Measurements from ENCODE around the gene TMPRSS13.

Gene TMPRSS13

DNA sequence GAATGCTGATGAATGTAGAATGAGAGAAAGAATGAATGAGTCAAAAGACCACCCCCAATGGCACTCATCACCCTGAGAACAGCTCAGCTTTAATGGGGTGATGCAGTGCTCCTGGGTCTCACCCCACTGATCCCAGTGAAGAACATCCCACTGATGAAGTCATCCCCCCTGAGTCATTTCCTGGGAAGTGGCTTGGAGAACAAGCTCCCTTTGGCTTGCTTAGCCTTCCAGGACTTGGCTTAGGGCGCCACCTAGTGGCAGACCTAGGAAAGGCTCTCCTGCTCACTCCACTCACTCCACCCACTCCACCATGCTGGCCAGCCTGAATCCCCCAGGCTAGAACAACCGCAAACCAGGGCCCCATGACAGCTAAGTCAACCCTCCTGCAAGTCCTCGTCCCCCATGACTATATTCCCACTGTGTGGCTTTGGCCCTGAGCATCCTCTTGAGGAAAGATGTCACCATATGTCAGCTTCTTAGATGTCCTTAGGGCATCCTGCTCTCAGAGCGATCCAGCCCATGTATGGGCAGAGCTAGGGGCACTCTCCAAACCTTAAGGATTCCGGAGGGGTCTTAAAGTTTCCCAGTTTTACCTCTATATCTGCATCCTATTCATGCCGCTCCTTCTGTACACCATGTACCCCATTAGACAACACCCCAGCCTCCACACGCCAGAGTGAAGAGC, 17.8 kb upstream of the TMPRSS13 start:
- Histone ChIP-seq H3K27me3 (peaks cover 23% of the 10 kb centered on the region), H3K27ac (no peak overlapping the region), H3K36me3 (no peaks in the 10 kb centered on the region), H3K4me1 (ENCODE audit: control insufficient read depth in 1 of 2, insufficient read depth in 1 of 2, low read depth in 1 of 2, low read length in 1 of 2) (peaks cover 3 to 4% of the 10 kb centered on the region in 2 experiments), H3K9me3 (no peaks in the 10 kb centered on the region), H3K4me3 (ENCODE audit: low read depth in 1 of 2, low read length in 1 of 2) (no peak overlapping the region)
- TF ChIP-seq, protein P1, sequence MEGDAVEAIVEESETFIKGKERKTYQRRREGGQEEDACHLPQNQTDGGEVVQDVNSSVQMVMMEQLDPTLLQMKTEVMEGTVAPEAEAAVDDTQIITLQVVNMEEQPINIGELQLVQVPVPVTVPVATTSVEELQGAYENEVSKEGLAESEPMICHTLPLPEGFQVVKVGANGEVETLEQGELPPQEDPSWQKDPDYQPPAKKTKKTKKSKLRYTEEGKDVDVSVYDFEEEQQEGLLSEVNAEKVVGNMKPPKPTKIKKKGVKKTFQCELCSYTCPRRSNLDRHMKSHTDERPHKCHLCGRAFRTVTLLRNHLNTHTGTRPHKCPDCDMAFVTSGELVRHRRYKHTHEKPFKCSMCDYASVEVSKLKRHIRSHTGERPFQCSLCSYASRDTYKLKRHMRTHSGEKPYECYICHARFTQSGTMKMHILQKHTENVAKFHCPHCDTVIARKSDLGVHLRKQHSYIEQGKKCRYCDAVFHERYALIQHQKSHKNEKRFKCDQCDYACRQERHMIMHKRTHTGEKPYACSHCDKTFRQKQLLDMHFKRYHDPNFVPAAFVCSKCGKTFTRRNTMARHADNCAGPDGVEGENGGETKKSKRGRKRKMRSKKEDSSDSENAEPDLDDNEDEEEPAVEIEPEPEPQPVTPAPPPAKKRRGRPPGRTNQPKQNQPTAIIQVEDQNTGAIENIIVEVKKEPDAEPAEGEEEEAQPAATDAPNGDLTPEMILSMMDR (IDR thresholded peaks at IDR 0.05): peak; percentile 87

DNA sequence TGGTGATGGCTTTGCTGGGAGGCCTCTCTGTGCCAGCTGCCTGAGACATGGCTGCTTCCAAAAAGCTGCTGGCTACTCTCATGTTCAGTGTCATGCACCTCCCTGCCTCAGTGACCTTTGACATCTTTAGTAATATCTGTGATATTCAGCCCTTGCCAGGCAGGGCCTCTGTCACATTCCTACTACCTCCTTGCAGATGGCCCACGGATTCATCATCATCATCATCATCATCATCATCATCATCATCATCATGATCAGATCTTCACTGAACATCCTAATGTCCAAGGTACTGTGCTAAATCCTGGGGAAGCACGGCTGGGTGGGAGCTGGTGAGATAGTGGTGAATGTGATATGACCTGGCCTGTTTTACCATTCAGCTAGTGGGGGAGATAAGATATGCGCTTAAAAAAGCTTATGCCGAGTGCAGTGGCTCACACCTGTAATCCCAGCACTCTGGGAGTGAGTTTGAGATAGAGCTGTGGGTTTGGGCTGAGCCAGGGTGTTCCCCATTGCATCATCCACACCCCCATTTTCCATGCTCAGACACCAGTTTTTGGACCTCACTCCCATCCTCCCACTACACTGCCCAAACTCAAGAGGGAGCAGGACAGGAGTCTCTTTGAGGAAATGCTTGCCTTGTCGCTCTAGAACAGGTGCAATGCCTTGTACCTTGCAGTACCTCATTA, 17.1 kb upstream of the TMPRSS13 start:
- TF ChIP-seq, protein P1 (IDR thresholded peaks at IDR 0.05): no peak
- Histone ChIP-seq H3K27me3 (peaks cover 23% of the 10 kb centered on the region), H3K27ac (no peak overlapping the region), H3K4me1 (ENCODE audit: control insufficient read depth in 1 of 2, insufficient read depth in 1 of 2, low read depth in 1 of 2, low read length in 1 of 2) (peaks cover 3 to 4% of the 10 kb centered on the region in 2 experiments), H3K36me3 (no peaks in the 10 kb centered on the region), H3K9me3 (no peaks in the 10 kb centered on the region), H3K4me3 (ENCODE audit: low read depth in 1 of 2, low read length in 1 of 2) (no peak overlapping the region)

DNA sequence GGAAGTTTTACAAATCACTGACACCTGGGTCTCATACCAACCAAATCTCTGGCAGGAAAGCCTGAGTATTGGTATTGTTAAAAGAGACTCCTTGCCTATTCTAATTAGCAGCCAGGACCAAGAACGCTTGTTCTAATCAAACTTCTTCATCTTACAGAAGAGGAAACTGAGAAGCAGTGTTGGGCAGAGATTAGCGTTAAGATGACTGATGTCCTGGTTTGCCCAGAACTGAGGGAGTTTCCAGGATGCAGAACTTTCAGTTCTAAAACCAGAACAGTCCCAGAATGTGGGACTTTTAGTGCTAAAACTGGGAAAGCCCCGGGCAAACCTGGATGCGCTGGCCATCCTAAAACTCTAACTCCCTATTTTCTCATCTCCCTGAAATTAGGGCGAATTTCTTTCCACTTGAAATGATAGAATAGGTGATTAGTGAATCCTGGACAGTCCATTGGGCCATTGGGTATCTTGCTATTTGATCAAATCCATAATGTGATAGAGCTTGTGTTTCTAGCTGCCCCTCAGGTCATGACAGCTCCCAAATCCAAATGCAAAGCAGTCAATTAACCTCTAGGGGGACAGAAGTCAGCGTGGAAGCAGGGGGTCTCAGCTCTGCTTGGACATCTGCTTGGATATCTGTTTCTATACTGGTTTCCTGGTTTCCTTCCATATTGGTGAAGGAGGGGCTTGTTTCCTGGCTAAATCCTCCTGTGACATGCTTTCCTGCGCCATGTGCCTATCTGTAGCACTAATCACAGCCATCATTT, 16.0 kb upstream of the TMPRSS13 start:
- Histone ChIP-seq H3K27me3 (peaks cover 18% of the 10 kb centered on the region), H3K4me1 (ENCODE audit: control insufficient read depth in 1 of 2, insufficient read depth in 1 of 2, low read depth in 1 of 2, low read length in 1 of 2) (peaks cover 3 to 4% of the 10 kb centered on the region in 2 experiments), H3K9me3 (no peaks in the 10 kb centered on the region), H3K36me3 (no peaks in the 10 kb centered on the region), H3K4me3 (ENCODE audit: low read depth in 1 of 2, low read length in 1 of 2) (no peak overlapping the region), H3K27ac (no peak overlapping the region)
- TF ChIP-seq, protein P1 (IDR thresholded peaks at IDR 0.05): no peak

DNA sequence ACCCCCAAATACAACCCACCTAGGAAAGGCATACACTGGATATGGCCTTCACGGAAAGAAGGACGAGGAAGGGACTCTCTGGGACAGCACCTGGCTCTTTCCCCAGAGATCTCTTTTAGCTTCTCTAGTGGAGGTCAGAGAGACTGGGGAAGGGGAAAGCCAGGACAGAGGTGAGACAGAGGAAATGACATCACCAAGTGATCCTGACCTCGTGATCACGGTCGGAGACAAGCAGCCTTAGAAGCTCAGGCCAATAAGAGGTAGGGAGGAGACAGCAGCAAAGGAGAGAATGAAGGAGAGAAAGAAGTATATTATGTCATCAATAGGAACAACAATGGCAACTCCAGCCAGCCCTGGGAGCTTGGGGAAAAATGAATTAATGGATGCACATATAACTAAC, 15.4 kb upstream of the TMPRSS13 start:
- no peak overlapping the region for H3K27ac ChIP-seq
- H3K9me3 ChIP-seq: no peaks in the 10 kb centered on the region

DNA sequence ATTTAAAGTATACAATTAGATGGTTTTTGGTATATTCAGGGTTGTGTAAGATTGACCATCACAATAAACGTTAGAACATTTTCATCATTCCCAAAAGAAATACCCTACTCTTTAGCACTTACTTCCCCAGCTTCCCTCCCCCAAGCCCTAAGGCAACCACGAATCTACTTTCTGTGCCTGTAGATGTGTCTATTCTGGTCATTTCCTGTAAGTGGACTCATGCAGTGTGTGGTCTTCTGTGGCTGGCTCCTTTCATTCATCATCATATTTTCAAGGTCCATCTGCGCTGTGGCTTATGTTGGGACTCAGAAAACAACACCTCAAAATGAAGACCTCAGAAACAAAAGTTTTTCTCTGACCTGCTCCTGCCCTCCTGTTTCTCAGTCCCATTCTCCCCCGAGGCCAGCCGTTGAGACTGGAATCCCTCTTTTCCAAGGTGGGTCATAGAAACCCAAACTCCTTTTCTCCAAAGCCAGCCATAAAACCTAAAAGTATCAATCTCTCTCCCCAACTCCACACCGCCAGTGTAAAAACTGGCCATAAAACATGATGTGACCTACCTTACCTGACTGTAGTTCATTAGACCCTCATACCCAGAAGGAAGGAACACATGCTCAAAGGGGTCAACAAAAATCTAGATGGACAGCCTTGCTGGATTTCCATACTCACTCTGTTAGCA, 12.9 kb upstream of the TMPRSS13 start:
- Histone ChIP-seq H3K9me3 (no peaks in the 10 kb centered on the region), H3K4me3 (ENCODE audit: low read depth in 1 of 2, low read length in 1 of 2) (no peak overlapping the region), H3K4me1 (ENCODE audit: control insufficient read depth in 1 of 2, insufficient read depth in 1 of 2, low read depth in 1 of 2, low read length in 1 of 2) (no peaks in the 10 kb centered on the region), H3K27me3 (peaks cover 12% of the 10 kb centered on the region), H3K36me3 (no peaks in the 10 kb centered on the region), H3K27ac (no peak overlapping the region)
- TF ChIP-seq, protein P1 (IDR thresholded peaks at IDR 0.05): no peak

More for the DNA sequence above, 15.4 kb upstream of the TMPRSS13 start:
- Histone ChIP-seq H3K4me1 (ENCODE audit: control insufficient read depth in 1 of 2, insufficient read depth in 1 of 2, low read depth in 1 of 2, low read length in 1 of 2) (peaks cover 0 to under 1% of the 10 kb centered on the region in 2 experiments), H3K4me3 (ENCODE audit: low read depth in 1 of 2, low read length in 1 of 2) (no peak overlapping the region), H3K27me3 (peaks cover 12% of the 10 kb centered on the region), H3K36me3 (no peaks in the 10 kb centered on the region)
- TF ChIP-seq, protein P1 (IDR thresholded peaks at IDR 0.05): no peak
